ENCODE results near the gene SLC1A3.
"Not testable (repeated sequence)": the region's sequence is repeated elsewhere in the genome, so short reads cannot be mapped to it uniquely, and the experiment has no call there.

GRCh38 chr5:36643841-36644240, 37.4 kb downstream of the SLC1A3 start:
- not testable (repeated sequence) for TF ChIP-seq CTCF (conservative IDR thresholded peaks at IDR 0.05 in 1 of 2, IDR thresholded peaks at IDR 0.05 in 1 of 2; ENCODE audit: extremely low read depth in 1 of 2, insufficient read depth in 1 of 2, low read depth in 1 of 2, low read length in 2 of 2); EZH2 (IDR thresholded peaks at IDR 0.05; ENCODE audit: borderline replicate concordance, low read length)
